LHCN-M2 (cell line): ENCODE data around the gene ZFAND3. TPM values are rescaled to one million over a fixed set of nuclear protein-coding genes. Genes with fewer than 3 reads are reported as not detected.

Experiments used
- DNase-seq: peaks from one replicate; pipeline ENCODE4 v3.0.0-alpha.2; 2012; ENCODE audit warnings: low read depth
- total RNA-seq: library from RNA; depleted of rRNA; stranded (reverse); fragments of >200 nt; gene quantifications from 2 replicates; pipeline ENCODE4 v1.2.3, GENCODE V29; 2014; rRNA removed

ZFAND3 gene
- total RNA-seq, 1 experiment from 2014 or later = 19.9 TPM

DNA sequence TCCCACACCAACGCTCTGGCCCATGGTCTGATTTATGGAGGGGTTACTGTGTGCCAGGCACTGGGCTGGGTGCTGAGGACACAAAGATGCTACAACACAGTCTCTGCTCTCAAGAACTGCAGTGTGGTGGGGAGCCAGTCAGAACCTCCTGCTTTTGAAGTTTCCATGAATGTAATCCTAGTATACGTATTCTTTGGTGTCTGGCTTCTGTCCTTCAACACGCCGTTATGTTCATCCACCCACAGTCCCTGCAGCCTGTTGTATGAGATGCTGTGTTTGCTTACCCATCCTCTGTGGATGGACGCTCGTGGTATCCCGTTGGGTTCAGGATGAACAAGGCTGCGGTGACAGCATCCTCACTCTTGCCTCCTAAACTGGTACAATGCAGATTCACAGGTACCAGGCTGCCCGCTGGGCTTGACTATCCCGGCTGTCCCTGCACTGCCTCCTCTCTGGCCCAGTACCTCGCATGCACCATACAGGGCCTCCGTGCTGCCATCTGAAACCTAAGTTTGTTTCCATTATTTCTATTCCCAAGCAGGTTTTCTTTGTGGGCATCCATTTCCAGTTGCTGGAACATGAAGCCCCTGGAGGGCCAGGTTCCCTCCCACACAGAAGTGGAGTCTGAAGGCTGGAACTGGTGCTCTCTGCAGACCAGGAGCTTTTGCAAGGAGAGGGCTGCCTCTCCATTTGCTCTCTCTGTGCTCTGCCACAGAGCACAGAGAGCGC lies 364.5 kb downstream of the ZFAND3 start:
- DNase-seq = no peak

DNA sequence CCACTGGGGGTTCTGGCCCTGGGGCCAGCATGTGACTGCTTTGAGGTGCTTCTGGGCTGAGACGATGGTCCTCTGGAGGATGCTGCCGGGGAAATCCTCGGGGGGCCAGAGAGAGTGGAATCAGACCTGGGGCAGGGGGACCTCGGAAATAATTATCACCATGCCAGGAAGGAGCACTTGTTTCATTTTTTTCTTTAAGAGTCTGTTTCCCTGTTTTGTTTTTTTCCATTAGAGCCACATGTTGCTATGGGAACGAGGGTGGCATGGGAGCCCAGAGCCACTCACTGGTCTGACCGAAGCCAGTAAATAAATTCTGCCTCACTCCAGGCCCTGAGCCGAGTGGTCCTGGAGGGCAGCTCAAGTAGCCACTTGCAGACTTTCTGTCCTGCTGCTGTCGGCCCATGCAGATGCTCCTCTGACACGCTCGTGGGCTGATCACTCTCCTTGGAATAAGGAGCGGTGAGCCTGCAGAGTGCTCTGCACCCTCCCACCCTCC lies 365.1 kb downstream of the ZFAND3 start:
- DNase-seq = no peak

DNA sequence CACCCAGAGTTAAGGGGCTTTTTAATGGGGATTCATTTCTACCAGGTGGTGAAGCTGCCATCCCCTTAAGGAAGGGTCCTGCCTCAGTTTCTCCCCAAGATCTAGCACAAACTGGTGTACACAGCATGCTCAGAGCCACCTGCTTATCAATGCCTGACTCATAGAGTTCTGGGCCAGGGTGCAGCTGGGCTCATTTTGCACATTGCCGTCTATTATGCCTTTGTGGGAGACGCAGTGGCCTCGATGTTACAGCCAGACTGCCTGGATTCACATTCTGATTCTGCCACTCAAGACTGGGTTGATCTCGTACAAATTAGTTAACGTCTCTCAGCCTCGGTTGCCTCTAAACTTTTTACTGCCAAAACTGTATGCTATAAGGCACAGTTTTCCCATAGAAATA lies 365.7 kb downstream of the ZFAND3 start:
- DNase-seq = no peak

DNA sequence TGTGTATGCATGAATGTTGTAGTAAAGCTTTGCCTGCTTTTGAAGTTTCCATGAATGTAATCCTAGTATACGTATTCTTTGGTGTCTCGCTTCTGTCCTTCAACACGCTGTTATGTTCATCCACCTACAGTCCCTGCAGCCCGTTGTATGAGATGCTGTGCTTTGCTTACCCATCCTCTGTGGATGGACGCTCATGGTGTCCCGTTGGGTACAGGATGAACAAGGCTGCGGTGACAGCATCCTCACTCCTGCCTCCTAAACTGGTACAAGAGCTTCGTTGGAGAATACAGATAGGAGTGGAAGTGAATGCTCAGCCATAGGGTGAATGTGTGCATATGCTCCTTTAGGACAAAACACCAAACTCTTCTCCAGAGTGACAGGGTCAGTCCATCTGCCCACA lies 366.2 kb downstream of the ZFAND3 start:
- no peak for DNase-seq

DNA sequence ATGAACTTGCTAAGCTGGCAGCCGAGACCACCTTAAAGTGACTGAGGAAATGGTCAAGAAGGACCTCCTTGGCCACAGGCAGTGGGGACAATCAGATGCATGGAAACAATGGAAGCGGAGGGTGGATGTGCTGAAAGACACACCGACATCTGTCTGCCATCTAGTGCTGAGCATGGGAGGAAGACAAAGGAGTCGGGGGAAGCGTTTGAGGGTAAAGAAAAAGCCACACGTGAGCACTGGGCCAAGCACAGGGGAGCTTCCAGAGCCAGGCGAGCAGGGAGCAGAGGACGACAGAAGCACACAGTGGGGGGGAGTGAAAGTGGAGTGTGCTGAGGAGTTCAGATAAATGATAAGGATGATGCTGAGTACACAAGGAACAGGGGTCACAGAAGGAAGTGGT lies 367.8 kb downstream of the ZFAND3 start:
- DNase-seq = no peak

DNA sequence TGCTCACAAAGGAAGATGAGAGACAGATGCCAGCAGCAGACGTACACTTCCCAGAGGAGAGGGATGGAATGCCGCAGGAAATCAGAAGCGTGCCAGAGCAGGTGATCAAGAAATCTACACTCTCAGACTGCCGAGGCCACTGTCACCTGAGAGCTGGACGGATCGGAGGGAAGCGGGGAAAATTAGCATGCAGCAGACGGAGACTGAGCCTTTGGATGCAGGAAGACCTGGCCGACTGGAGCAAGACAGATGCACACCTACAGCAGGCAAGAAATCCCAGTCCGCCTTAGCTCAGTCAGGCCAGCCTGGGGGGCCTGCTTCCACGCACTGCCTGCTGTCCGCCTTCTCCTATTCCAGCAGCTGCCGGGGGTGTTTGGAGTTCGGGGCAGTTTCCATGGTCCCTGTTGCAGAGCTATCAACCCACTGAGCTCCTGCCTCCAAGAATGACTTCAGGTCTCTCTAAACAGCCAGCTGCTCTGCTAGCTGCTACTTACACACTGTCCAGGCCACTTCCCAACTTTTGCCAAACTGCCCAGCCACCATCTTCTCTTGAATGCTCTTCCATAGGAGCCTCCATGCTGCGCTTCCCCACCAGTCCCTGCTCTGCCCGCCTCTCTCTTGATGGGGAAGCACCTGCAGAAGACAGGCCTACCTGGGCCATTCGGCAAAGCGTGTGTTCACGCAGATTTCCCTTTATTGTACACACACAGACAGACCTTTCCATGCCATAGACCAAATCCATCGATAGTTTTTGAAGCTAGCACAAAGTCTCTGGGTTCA lies 368.5 kb downstream of the ZFAND3 start:
- DNase-seq = no peak

DNA sequence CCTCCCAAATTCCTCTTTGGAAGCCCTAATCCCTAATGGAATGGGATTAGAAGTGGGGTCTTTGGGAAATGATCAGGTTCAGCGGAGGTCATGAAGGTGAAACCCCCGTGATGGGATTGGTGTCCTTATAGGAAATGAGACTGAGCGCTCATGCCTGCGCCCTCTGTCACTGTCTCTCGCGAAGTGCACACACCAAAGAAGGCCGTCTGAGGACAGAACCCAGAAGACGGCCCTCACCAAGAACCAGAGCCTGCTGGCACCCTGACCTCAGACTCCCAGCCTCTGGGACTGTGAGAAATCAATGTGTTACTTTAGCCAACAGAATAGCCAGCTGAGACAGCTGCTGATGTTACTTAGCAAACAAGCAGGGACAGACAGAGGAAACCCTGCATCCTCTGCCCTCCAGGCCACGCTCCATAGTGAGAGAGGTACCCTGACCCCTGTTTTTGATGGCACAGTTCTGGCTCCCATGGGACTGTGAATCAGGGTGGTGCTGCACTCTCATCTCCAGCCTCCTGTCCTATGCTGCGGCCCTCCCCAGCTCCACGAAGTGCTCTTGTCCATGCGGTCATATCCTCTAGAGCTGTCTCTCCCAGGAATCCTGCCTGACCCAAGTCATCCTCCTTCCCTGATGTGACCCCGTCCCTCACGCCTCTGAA lies 369.3 kb downstream of the ZFAND3 start:
- DNase-seq = no peak

DNA sequence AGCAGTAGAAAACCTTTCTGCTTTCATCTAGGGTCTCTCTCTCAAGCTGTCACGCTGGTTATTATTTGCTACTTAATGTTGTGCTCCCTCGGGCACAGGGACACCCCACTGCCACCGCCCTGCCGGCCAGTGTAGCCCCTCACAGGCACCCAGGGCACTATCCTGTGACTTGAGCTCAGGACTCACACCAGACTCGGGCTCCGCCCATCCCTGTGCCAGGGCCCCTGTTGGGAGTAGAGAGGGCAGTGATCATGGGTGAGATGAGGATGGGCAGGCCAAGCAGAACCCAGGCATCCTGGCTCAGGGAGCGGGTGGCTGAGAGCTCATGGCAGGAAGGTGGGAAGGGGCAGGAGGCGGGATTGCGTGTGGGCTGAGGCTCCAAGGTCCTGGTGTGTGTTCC lies 371.9 kb downstream of the ZFAND3 start:
- no peak for DNase-seq

DNA sequence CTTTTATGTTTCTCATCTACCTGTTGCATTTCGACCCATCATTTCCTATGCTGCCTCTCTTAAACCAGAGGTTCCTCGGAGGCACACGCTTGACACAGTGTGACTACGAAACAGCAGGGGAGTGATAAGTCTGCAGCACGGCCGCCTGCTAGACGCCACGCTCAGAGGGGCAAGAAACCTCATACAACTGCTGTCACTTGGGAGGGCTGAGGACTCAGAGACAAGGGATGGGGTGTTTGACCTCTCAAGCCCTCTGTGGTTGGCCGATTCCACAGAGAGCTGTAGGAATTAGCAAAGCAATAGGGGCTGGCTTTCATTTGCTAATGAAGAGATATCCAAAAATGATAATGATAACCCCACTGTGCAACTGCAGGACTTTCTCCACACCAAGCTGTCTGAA lies 372.5 kb downstream of the ZFAND3 start:
- DNase-seq = no peak

DNA sequence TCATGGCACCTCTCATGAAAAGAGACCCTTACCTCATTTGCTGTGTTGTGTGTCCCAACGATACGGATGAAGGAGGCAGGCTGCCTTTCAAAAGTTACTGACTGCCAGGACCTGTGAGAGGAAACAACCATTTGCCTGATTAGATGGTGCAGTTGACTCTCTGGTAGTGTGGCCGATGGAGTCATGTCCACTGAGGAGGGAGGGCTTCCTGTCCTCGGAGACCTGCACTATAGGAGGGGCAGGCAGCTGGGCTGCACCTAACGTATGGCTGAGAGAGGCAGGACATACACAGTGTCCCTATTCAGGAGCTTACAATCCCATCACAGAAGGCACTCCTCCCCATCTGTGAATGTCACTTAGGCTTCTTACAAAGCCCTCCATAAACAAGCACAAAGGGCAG lies 373.0 kb downstream of the ZFAND3 start:
- no peak for DNase-seq

DNA sequence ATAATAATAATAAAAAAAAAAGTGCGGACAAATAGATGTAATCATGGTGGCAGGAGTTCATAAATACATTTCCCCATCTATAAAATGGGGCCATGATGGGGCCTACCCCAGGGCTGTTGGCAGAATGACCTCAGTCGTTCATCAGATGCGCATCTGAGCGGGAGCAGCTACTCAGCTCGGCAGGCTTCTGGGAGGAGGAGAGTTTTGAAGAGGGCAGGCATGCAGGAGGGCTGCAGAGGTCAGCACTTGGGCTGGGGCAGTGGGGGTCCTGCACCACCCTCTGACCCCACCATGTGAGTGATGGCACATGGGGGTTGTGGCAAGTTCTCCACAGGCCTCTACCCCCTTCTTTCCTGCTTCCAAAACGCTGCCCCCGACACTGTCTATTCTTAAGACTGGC lies 373.5 kb downstream of the ZFAND3 start:
- no peak for DNase-seq

DNA sequence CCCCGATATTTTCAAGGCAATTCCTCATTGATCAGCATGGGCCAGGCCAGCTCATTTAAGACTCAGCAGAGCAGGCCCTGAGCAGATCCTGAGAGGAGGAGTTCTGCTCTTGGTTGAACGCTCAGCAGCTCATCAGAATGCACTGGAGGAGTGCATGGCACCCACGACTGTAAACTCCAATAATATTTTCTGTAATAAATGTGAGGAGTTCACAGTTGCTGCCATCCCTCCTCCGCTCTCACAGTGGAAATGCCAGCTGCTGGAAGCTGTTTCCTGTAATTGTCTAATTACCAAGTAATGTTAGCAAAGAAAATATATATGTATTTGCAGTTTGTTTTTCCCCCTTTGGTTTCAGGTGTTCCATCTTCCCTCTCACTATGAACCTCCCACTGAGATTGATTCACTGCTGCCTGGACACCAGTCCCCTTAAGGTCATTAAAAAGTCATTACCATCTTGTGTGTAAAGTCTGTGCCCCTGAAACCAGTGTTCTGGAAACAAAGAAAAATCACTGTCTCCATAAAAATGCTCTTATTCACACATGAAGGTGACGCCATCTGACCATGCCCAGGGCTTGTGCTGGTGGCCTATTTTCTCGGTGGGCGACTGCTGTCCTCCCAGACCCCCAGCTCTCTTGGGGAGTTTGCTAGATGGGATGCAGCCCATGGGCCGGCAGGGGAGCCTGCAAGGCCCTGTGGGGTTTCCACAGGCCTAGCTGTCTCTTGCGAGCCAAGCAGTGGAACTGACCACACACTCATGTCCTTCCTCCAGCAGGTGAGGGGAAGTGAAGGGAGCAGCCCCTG lies 374.2 kb downstream of the ZFAND3 start:
- no peak for DNase-seq

DNA sequence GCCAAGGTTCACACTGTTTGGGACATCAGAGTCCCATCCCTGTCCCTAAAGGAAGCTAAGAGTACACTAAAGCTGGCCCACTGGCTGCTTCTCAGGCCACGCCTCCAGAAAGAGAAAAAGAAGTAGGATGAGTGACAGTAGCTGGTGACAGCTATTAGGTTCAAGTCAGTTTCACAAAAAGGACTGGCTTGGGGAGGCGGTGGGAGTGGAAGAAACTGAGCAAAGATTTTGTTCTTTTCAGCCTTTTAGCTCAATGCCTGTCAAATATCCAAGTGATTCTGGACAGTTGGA lies 374.7 kb downstream of the ZFAND3 start:
- no peak for DNase-seq

DNA sequence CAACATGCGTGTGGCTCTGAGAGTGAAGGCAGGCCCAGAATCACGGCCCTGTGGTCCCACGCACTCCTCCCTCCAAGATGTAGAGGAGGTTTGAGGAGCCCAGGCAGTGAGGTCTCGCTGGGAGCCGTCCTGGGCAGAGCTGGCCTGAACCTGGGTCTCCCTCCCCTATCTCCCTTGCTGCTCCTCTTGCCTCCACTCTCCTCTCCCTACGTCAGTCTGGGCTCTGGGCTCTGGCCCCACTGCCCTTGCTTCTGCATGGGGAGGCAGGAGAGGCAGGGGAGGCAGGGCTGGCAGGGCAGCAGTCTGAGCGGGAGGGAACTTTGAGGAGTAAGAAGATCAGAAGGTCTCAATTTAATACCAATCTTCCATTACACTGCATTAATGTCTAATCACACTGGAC lies 375.1 kb downstream of the ZFAND3 start:
- no peak for DNase-seq

DNA sequence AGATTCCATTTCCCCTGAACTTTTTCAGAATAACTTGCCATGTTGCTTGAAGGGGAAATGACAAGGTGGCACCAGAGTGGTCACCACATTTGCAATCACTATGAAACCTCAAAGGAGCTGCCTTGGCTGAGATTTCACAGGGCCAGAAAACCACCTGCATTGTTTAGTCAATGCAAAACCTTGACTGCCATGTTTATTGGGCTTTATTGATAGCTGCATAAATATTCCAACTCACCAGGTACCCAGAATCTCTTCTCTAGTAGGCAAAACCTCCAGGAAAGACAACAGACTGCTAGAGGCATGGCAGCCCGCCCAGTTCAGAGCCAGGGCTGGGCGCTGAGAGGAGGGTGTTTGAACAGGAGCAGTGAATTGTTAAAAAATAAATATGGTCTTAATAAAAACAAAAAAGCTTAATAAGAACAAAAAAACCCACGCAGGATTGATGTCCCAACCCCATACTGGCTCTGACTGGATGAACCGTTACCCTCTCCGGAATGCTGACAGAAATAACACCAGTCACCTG lies 375.6 kb downstream of the ZFAND3 start:
- DNase-seq = no peak

DNA sequence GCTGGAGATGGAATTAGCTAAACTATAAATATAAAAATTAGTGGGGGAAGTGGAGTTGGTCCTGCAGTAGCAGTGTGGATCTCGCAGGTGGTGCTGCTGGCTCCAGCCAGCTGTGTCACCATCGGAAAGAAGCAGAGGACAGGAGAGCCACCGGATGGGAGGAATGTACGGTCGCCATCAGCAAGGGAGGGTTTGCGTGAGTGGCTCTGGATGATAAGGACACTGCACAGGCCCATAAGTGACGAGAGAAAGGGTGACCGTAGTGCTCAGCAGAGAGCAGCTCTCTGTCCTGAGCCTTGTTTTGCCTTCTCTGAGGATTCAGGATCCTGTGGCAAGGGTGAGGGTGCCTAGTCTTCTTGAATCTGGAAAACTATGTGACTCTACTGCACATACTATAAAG lies 378.7 kb downstream of the ZFAND3 start:
- no peak for DNase-seq

Other genes with a start within 250 kb of the ZFAND3 start
- gene MDGA1, start 121.8 kb upstream of the ZFAND3 start, total RNA-seq = 2.9 and 3.1 TPM in 2 replicates